Measurements from ENCODE around the gene DPP10.

GRCh38 chr2:115480741-115481140, 1038.3 kb downstream of the DPP10 start:
- TF ChIP-seq CTCF (IDR thresholded peaks at IDR 0.05; ENCODE audit: insufficient read depth, low read depth, low read length) (no peak), EZH2 (IDR thresholded peaks at IDR 0.05; ENCODE audit: insufficient read depth, low read length) (no peak)
